ENCODE results near the gene DCST1.

The DCST1 gene

GRCh38 chr1:155093911-155094621, 60.4 kb downstream of the DCST1 start:
- DNase-seq: no peak

GRCh38 chr1:155094622-155094948, 61.0 kb downstream of the DCST1 start:
- no peak for DNase-seq

GRCh38 chr1:155099331-155099730, 65.7 kb downstream of the DCST1 start:
- DNase-seq: no peak
